ENCODE measurements around the gene TSLP.

GRCh38 chr5:111117136-111117535, 45.6 kb downstream of the TSLP start:
- TF ChIP-seq CTCF (IDR thresholded peaks at IDR 0.05), result no peak
- no peak for TF ChIP-seq POLR2A (IDR thresholded peaks at IDR 0.05)
- no peak for TF ChIP-seq EP300 (IDR thresholded peaks at IDR 0.05)
